Measurements from ENCODE around the gene NUP93.
"Not testable (repeated sequence)": the region's sequence is repeated elsewhere in the genome, so short reads cannot be mapped to it uniquely, and the experiment has no call there.

NUP93 gene

DNA sequence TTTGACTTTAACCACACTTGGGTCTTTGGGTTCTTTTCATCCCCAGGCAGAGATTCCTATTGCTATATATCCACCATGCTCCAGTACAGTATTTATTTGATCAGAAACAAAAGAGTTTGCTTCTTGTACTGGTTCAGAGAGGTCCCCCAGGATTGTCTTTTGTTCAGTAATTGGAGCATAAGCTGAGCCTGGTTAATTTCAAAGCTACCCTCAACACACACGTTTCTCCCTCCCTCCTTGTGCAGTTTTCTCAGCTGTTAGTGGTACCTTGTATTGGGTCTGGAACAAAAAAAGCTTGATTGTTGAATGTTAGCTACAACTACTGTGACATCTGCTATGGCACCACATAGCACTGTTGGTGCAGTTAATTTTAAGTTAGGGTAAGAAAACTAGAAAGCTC, 50.0 kb downstream of the NUP93 start:
- no peak for DNase-seq (ENCODE audit: low read depth)

DNA sequence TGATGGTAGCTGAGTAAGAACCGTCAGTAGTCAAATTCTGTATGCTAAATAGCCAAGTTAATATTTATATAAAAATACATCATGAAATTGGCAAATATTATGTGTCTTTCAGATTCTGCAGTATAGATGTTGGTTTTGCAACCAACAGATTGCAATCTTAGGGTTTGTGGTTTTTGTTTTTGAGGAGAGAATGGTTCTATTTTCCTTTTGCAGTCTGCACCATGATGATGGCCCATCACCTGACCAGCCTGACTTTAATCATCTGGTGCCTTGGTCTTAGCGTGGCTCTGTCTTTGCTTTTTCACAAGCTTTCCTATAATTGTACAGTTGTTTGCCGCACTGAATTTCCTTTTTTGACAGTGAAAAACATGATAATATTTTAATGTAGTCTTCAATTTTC, 50.7 kb downstream of the NUP93 start:
- no peak for DNase-seq (ENCODE audit: low read depth)

DNA sequence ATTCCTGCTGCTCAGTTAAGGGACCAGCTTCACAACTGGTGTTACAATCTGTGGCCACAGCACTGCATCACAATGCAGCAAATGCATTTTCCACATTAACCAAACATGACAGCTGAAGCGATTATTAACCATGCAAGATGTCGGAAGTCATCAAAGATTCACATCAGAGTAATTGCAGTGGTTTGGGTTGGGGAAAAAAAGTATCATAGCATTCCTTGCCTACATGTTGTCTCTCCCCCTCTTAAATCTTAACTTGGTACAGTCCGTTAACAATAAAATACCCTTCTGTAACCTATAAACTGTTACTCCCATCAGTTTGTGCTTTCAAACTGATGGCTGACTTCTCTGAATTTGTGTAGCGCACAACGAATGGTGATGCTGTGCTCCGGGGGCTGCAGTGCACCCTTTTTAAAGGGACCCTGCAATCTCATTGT, 51.6 kb downstream of the NUP93 start:
- DNase-seq (ENCODE audit: low read depth), result no peak

GRCh38 chr16:56783344-56783743, 53.4 kb downstream of the NUP93 start:
- no peak for DNase-seq (ENCODE audit: low read depth)

- DNase-seq (ENCODE audit: low read depth), result no peak
Observed at GRCh38 chr16:56785317-56785716, 55.4 kb downstream of the NUP93 start.

- DNase-seq (ENCODE audit: low read depth), result no peak
Observed at GRCh38 chr16:56787167-56787566, 57.2 kb downstream of the NUP93 start.

DNA sequence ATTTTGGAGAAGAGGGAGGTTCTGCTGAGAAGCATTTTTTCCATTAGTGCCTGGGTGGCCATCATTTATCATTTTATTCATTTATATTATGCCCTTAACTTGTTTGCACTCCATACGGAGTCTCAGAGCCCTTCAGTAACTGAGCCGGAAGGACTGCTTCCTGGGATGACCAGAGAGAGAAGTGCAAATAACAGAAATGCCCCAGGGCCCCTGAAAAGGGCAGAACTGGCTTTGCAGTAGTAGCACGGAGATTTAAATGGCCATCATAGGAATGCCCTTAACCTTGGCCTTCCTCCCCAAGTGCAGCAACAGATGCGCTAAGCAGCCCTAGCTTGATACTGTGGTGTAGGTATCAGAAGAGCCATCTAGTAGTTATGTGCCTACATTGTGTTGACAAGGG, 58.5 kb downstream of the NUP93 start:
- no peak for DNase-seq (ENCODE audit: low read depth)

- no peak for DNase-seq (ENCODE audit: low read depth)
Observed at GRCh38 chr16:56789360-56789759, 59.4 kb downstream of the NUP93 start.

GRCh38 chr16:56792967-56793366, 63.0 kb downstream of the NUP93 start:
- DNase-seq (ENCODE audit: low read depth), result no peak

DNA sequence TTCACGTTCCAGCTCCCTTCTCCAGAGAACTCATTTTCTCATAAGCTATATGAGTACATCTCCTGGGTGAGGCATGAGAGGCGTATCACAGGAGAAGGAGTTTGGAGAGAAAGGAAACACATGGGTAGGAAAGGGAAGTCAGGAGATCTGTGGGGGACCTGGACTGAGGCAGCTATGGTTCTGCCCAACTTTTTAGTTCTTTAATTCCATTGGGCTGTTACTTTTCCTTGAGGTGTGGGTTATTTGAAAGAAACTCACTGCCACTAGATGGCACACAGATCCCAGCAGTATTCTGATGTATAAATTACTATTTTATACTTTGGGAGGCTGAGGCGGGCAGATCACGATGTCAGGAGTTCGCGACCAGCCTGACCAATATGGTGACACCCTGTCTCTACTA, 63.6 kb downstream of the NUP93 start:
- no peak for DNase-seq (ENCODE audit: low read depth)

DNA sequence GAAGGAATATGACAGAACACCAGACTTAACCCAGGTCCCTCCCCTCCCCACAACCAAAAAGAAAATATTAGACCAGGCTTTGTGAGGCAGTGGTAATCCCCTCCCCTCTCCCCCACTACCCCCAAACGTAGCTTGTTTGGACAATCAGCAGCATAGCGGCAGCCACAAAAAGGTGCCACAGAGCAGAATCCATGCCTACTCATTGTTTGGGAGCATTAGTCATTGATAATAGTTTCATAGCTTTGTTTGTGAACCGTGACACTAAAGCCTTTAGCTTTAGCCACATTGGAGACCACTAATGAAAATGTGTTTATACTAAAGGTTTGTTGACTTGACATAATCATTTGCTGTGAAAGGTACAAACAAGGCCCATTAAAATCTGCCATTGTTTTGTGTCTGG, 65.1 kb downstream of the NUP93 start:
- DNase-seq (ENCODE audit: low read depth), result no peak

DNA sequence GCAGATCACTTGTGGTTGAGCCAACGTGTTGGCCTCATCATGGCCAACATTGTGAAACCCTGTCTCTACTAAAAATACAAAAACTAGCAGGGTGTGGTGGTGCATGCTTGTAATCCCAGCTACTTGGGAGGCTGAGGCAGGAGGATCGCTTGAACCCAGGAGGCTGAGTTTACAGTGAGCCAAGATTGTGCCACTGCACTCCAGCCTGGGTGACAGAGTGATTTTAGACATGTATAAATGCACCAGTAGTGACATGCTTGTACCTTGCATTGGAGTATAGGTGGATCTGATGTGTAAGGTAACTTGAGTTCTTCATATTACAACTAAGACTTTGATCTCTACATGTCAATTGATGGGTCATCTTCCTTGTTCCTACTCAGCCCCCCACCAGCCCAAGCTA, 67.1 kb downstream of the NUP93 start:
- DNase-seq (ENCODE audit: low read depth), result not testable (repeated sequence)

- DNase-seq (ENCODE audit: low read depth), result no peak
Observed at GRCh38 chr16:56797861-56798260, 67.9 kb downstream of the NUP93 start.

DNA sequence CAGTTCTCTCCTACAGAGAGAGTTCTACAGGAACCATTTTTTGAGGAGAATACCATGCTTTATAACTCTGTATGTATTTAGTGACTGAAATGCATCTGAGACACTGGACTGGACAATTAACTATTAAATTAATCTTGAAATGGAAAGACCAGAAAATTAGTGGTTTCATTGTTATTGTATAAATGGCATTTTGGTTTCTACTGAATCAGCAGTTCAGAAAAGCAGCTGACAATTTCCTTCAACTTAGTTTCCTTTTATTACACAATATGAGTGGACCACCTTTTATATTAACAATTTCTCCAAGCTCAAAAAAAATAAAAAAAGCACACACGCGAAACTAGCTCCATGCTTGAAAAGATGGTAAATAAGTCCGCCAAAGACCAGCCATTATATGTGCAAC, 69.0 kb downstream of the NUP93 start:
- no peak for DNase-seq (ENCODE audit: low read depth)

DNA sequence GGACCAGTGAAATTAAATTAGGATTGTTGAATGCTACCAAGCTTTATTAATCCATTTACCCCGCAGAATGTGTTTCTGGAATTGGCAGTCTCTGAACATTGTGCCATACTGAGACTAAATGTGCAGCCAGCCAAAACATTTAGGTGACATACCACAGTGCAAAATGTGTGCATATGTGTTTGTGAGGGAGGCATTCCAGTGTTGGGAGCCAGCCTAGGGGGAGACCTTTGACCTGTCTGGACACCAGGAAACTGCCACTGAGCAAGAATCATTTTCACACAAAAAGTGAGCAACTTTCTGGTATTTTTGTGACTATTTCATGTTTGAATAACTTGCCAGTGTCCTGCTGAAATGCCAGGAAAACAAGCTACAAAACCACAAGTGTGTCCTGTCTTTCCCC, 70.4 kb downstream of the NUP93 start:
- no peak for DNase-seq (ENCODE audit: low read depth)

DNA sequence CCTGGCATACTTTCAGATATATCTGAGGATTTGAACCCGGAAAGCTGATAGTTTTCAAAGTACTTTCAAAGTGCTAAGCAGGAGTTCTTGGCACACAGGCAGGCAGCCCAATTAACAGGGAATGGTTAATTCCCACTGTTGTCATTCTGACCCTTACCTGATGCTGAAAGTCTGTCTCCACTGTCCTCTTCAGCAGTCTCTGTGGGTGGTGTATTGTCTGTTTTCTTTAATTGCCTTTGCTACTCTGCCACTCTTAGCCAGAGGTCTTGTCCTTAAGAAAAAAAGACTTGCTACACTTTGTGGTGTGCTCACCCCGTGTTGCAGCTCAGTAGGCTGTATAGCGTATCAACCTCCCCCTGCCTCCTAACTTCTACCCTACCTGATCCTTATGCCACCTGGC, 71.8 kb downstream of the NUP93 start:
- DNase-seq (ENCODE audit: low read depth), result no peak

GRCh38 chr16:56807011-56807675, 77.2 kb downstream of the NUP93 start:
- no peak for DNase-seq (ENCODE audit: low read depth)

DNA sequence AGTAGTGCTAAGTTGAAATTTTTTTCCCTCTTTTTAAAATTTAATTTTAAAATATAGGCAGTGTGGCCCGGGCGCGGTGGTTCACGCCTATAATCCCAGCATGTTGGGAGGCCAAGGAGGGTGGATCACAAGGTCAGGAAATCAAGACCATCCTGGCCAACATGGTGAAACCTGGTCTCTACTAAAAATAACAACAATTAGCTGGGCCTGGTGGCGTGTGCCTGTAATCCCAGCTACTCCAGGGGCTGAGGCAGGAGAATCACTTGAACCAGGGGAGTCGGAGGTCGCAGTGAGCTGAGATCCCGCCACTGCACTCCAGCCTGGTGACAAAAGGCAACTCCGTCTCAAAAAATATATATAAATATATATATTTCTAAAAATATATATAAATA, 77.7 kb downstream of the NUP93 start:
- DNase-seq (ENCODE audit: low read depth), result not testable (repeated sequence)

DNA sequence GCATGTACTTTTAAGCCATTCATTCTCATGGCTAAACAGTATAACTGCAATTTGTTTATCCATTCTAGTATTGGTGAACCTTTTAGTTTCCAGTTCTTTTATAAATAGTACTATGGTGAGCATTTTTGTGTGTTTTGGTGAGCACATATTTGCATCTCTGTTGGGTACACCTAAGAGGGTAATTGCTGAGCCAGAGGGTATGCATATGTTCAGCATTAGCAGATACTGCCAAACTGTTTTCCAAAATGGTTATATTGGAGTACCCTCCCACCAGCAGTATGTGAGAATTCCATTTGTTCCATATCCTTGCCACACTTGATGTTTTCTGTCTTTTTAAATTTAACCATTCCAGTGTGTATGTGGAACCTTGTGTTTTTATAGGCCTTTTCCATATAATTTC, 81.0 kb downstream of the NUP93 start:
- DNase-seq (ENCODE audit: low read depth), result no peak

DNA sequence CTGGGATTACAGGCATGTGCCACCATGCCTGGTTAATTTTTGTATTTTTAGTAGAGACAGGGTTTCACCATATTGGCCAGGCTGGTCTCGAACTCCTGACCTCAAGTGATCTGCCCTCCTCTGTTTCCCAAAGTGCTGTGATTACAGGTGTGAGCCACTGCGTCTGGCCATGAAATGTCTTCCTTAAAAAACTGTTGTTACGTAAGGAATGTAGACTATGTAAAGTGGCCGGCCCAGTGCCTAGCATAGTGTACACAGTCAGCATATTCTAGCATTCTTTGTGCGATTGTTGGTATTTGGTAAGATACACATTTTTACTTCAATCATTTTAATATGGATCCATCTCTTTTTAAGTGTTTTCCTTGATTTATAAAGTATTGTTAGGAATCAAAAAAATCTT, 81.7 kb downstream of the NUP93 start:
- not testable (repeated sequence) for DNase-seq (ENCODE audit: low read depth)

DNA sequence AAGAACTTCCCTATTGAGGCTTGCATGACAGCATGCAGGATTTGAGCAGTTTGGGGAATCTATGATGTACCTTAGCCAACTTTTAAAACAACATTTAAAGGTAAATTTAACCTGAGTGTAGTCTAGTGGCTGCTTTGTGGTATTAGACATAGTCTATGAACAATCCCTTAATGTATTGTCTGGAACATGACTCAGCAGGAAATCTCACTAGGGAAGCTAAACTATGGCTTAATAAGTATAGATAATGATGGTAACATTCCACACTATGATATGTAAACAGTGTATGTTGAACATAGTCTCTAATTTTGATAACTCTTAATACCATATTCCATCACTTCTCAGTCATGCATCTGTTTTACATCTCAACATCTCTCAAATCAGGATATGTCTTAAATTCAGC, 83.0 kb downstream of the NUP93 start:
- no peak for DNase-seq (ENCODE audit: low read depth)

DNA sequence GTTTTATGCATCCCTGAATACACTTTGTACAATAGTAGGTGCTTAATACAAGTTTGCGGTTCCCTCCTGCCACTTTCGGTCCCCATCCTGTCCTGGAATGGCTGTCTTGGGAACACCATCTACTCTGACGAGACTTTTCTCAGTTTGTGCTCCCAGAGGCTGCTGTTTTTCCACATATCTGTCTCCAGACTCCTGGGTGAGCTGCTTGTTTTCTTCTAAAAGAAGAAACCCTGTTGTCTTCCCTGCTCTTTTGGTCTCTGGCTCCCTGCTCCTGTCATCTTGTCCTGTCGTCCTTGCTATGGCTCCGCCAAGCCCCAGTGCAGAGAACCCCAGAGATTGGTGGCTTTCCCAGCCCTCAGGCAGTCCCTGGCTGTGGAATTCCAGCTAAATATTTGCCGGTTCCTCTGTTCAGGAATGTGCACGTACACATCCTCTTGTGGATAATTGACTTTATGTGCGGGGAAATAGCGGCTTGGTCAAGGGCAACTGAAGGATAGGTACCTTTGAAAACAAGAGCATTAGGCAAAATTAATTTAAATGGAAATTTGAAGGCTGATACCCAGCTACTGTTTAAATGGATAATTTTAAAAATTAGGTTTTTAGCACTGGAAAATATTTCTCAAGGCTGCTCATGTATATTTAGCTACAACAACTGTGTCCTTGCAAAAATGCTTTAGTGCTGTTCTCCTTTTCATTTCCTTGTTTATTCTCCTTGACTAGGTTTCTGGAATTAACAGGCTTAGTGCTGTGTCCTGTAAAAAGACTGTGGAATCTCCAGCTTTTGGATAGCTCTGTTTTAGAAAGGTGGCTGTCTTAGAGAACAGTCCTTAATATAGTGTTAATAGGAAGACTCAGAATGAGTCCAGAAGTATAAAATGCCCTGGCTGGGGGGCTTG, 84.9 kb downstream of the NUP93 start:
- no peak for DNase-seq (ENCODE audit: low read depth)

GRCh38 chr16:56815721-56816120, 85.8 kb downstream of the NUP93 start:
- DNase-seq (ENCODE audit: low read depth), result no peak

DNA sequence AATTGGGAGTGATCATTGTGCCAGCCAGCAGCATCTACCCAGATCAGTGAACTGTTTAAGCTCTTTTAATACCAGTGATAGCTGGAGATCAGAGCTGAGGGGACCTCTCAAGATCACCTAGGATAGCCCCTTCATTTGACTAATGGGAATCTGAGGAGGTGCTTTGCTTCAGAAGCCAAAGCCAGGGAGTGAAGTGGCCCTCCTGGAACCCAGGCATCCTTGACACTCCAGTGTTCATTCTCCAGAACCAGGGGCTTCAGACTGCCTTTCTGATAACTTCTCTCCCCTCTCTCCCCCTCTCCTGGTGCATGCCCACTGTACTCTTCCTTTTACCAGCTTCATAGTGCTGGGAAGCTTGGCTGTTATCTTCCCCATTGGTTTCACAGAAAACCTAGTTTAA, 87.1 kb downstream of the NUP93 start:
- DNase-seq (ENCODE audit: low read depth), result no peak
